Measurements from ENCODE around the gene MNT. TPM values are rescaled to one million over a fixed set of nuclear protein-coding genes. Genes with fewer than 3 reads are reported as not detected.

Gene MNT
- polyA plus RNA-seq, 2 of the 4 experiments (the other 2 are of a cell fraction), result 4.5 to 25.9 TPM

GRCh38 chr17:2415081-2415480, 14.2 kb upstream of the MNT start:
- no peak overlapping the region for H3K4me3 ChIP-seq
- FAIRE-seq (no peak), ATAC-seq (no peak), DNase-seq (ENCODE audit: low read depth in 1 of 2, low spot score in 1 of 2) (no peak)
- no peak for TF ChIP-seq KDM1A (IDR thresholded peaks at IDR 0.05; ENCODE audit: low read depth)
- TF ChIP-seq RFX5 (IDR thresholded peaks at IDR 0.05), result no peak
- no peak for TF ChIP-seq REST (IDR thresholded peaks at IDR 0.05)
- ChIA-PET CTCF (interaction anchor here (0.6 to 28.1 kb wide), 19 partner anchors 8 to 479 kb away, joined by 3 to 1099 read pairs (median 11); partner anchors contain the start of genes MNT, SGSM2 and TSR1), POLR2A (interaction anchor here (1.9 kb wide), 1 partner anchor 13 kb away, joined by 12 read pairs; no protein-coding TSS in a partner anchor)
- H3K9me3 ChIP-seq, result no peaks in the 10 kb centered on the region
- WGBS (ENCODE audit: missing lambda C conversion rate), result 87% methylated on average over 9 of the region's 9 CpGs
- H3K27ac ChIP-seq, result no peak overlapping the region
- peaks cover 7% of the 10 kb centered on the region; the same call in 1 of the 3 replicates for H3K4me1 ChIP-seq
- no peak overlapping the region for H3K4me2 ChIP-seq

- TF ChIP-seq BHLHE40 (IDR thresholded peaks at IDR 0.05; ENCODE audit: low read depth, low read length) (no peak), CHD4 (IDR thresholded peaks at IDR 0.05; ENCODE audit: borderline replicate concordance) (no peak), TFCP2L1 (CRISPR knock-in tag; IDR thresholded peaks at IDR 0.05) (no peak), HDAC2 (IDR thresholded peaks at IDR 0.05) (no peak), FOSL2 (IDR thresholded peaks at IDR 0.05) (no peak), FOSL2 (CRISPR knock-in tag; IDR thresholded peaks at IDR 0.05) (no peak), HEYL (CRISPR knock-in tag; IDR thresholded peaks at IDR 0.05) (no peak), HOXB13 (CRISPR knock-in tag; IDR thresholded peaks at IDR 0.05; ENCODE audit: low read depth) (no peak), RARB (CRISPR knock-in tag; IDR thresholded peaks at IDR 0.05) (no peak), EHF (CRISPR knock-in tag; IDR thresholded peaks at IDR 0.05) (no peak), EHMT2 (IDR thresholded peaks at IDR 0.05; ENCODE audit: low read depth) (no peak), ZFP36 (IDR thresholded peaks at IDR 0.05; ENCODE audit: borderline replicate concordance, partially characterized antibody) (no peak), POLR2A (IDR thresholded peaks at IDR 0.05; ENCODE audit: low read length) (no peak), KDM1A (IDR thresholded peaks at IDR 0.05; ENCODE audit: low read depth) (no peak), FOXS1 (CRISPR knock-in tag; IDR thresholded peaks at IDR 0.05) (no peak), NR3C1 (IDR thresholded peaks at IDR 0.05) (no peak), NFE2L2 (conservative IDR thresholded peaks at IDR 0.05; ENCODE audit: low read length) (no peak), HOXA7 (CRISPR knock-in tag; IDR thresholded peaks at IDR 0.05) (no peak)
- TF ChIP-seq, protein P1, sequence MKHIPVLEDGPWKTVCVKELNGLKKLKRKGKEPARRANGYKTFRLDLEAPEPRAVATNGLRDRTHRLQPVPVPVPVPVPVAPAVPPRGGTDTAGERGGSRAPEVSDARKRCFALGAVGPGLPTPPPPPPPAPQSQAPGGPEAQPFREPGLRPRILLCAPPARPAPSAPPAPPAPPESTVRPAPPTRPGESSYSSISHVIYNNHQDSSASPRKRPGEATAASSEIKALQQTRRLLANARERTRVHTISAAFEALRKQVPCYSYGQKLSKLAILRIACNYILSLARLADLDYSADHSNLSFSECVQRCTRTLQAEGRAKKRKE (CRISPR knock-in tag; IDR thresholded peaks at IDR 0.05; ENCODE audit: low read depth), result no peak
- TF ChIP-seq, protein P2, sequence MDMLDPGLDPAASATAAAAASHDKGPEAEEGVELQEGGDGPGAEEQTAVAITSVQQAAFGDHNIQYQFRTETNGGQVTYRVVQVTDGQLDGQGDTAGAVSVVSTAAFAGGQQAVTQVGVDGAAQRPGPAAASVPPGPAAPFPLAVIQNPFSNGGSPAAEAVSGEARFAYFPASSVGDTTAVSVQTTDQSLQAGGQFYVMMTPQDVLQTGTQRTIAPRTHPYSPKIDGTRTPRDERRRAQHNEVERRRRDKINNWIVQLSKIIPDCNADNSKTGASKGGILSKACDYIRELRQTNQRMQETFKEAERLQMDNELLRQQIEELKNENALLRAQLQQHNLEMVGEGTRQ (IDR thresholded peaks at IDR 0.05), result no peak
- TF ChIP-seq, protein P3, sequence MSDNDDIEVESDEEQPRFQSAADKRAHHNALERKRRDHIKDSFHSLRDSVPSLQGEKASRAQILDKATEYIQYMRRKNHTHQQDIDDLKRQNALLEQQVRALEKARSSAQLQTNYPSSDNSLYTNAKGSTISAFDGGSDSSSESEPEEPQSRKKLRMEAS (IDR thresholded peaks at IDR 0.05), result no peak
- ATAC-seq (no peak), DNase-seq (ENCODE audit: low read depth in 1 of 2, low spot score in 1 of 2) (no peak), FAIRE-seq (no peak)
- Histone ChIP-seq H3K9me3 (no peaks in the 10 kb centered on the region), H3K4me2 (no peak overlapping the region), H3K4me1 (peaks cover 7% of the 10 kb centered on the region; the same call in 1 of the 3 replicates), H3K4me3 (no peak overlapping the region), H3K27ac (no peak overlapping the region)
- CTCF ChIA-PET, result interaction anchor here (1.5 to 28.1 kb wide), 7 partner anchors 7 to 85 kb away, joined by 4 to 1099 read pairs (median 50); partner anchors contain the start of gene MNT
- WGBS (ENCODE audit: missing lambda C conversion rate), result 95% methylated on average over 22 of the region's 22 CpGs
- POLR2A ChIA-PET, result no interaction called here
Measured at GRCh38 chr17:2414446-2415064, 13.7 kb upstream of the MNT start.
